Hepatocyte (in vitro differentiated cells): ENCODE measurements around the gene SETD4.

Experiments used
- CTCF ChIP-seq: fragments of 200-600 bp; sonication (generic); IDR thresholded peaks from 2 replicates; pipeline ENCODE4 v1.5.1; 2016; ENCODE audit warnings: antibody characterized with exemption, mild to moderate bottlenecking; ENCODE audit not compliant: poor library complexity
- EZH2 ChIP-seq: fragments of 200-600 bp; sonication (generic); IDR thresholded peaks from 2 replicates; pipeline ENCODE4 v1.6.1; 2016; ENCODE audit warnings: antibody characterized with exemption, mild to moderate bottlenecking, borderline replicate concordance
- EZH2phosphoT487 ChIP-seq: fragments of 200-600 bp; sonication (generic); IDR thresholded peaks from one replicate; pipeline ENCODE4 v1.6.1; 2018; ENCODE audit warnings: antibody characterized with exemption, mild to moderate bottlenecking, low read depth, moderate library complexity; ENCODE audit not compliant: unreplicated experiment, severe bottlenecking

DNA sequence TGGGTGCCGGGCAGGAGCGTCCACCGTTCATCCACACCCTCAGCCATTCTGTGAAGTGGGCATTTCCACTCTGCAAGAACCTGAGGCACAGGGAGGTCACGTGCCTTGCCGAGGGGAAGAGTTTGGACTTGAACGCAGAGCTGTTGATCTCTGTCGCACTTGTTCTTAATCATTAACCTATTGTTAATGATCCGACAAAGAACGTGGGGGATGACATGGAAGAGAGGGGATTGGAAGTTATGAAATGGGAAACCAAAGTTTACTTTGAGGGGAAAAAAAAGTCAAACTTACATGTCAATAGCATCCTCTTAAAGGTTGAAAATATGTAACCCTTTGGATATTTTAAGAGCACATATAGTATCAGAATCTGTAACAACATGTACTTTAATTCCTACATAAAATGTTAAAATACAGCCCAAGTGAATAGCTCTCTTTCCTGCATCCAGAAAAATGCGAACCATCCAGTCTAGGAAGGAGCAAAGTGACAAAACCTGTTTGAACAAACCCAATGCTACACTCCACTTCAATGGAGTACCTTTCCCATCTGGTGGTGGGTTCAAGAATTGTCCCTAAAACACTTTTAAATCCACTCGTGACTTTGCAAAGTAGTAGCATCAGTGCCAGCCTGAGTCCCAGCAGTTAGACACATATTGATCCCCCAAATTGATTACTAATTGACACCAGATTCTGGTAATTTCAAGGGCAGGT is 75.5 kb downstream of the SETD4 start:
- TF ChIP-seq CTCF (peak; percentile 20), EZH2 (no peak), EZH2phosphoT487 (no peak)
